MCF 10A (cell line): ENCODE measurements around the gene MRPL4. TPM values are rescaled to one million over a fixed set of nuclear protein-coding genes. Genes with fewer than 3 reads are reported as not detected.

Experiments
- BruUV-seq: library from RNA; stranded (reverse); fragments of 400-500 nt; replicated peaks from 2 replicates; lab custom pipeline; 2021; lab: Mats Ljungman, UMichigan
- CTCF ChIA-PET: fragments of 300-600 bp; sonication (Branson Sonifier 250); formaldehyde crosslinking; extraction: SDS; loops from one replicate; lab custom pipeline; 2021; ENCODE audit warnings: antibody characterized with exemption, inconsistent platforms; lab: Yijun Ruan, JAX
- POLR2A ChIA-PET: fragments of 300-600, 350-650 bp; sonication (Branson Sonifier 250); formaldehyde crosslinking; extraction: SDS; loops from one replicate; lab custom pipeline; 2020; ENCODE audit warnings: antibody characterized with exemption, inconsistent platforms; lab: Yijun Ruan, JAX
- DNase-seq: peaks from one replicate; pipeline ENCODE4 v3.0.0-alpha.2; 2018; ENCODE audit not compliant: unreplicated experiment
- H3K27ac Mint-ChIP-seq: one replicate; pipeline ENCODE4 v1.8.0; 2022; ENCODE audit warnings: mild to moderate bottlenecking, low read depth, mixed read lengths; ENCODE audit not compliant: unreplicated experiment
- H3K27me3 Mint-ChIP-seq: one replicate; pipeline ENCODE4 v1.8.0; 2022; ENCODE audit warnings: mixed read lengths; ENCODE audit not compliant: insufficient read depth, unreplicated experiment
- H3K36me3 Mint-ChIP-seq: one replicate; pipeline ENCODE4 v1.8.0; 2022; ENCODE audit warnings: mild to moderate bottlenecking, moderate library complexity, mixed read lengths; ENCODE audit not compliant: insufficient read depth, unreplicated experiment
- H3K4me1 Mint-ChIP-seq: one replicate; pipeline ENCODE4 v1.8.0; 2022; ENCODE audit warnings: mixed read lengths; ENCODE audit not compliant: insufficient read depth, unreplicated experiment
- H3K4me3 Mint-ChIP-seq: one replicate; pipeline ENCODE4 v1.8.0; 2022; ENCODE audit warnings: mild to moderate bottlenecking, moderate library complexity, mixed read lengths; ENCODE audit not compliant: unreplicated experiment
- H3K9me3 Mint-ChIP-seq: one replicate; pipeline ENCODE4 v1.8.0; 2022; ENCODE audit warnings: mixed read lengths; ENCODE audit not compliant: unreplicated experiment
- CTCF ChIP-seq: fragments of 200-600 bp; IDR thresholded peaks from one replicate; pipeline ENCODE4 v1.8.0; 2022; ENCODE audit warnings: antibody characterized with exemption, mild to moderate bottlenecking; ENCODE audit not compliant: unreplicated experiment
- intact Hi-C: fragments of 100-400 bp; cut with micrococcal nuclease; formaldehyde crosslinking; loops from 2 replicates; pipeline ENCODE4 v1.14.1; 2022
- total RNA-seq: library from RNA; stranded (reverse); gene quantifications from 2 replicates; pipeline ENCODE4 v1.2.3, GENCODE V29; 2022

The MRPL4 gene
- total RNA-seq, 1 experiment from 2014 or later: 120 TPM

GRCh38 chr19:10289167-10289835 is 37.3 kb downstream of the MRPL4 start:
- Mint-ChIP-seq H3K36me3 (peaks cover 5% of the 10 kb centered on the region), H3K27me3 (no peaks in the 10 kb centered on the region), H3K4me1 (peaks cover 30% of the 10 kb centered on the region), H3K4me3 (peak overlapping the region; percentile 79), H3K9me3 (no peaks in the 10 kb centered on the region), H3K27ac (peak overlapping the region; percentile 83)
- DNase-seq: peak; percentile 79
- CTCF ChIA-PET: interaction anchor here (1.3 kb wide), 1 partner anchor 13 kb away, joined by 4 read pairs; no protein-coding TSS in a partner anchor
- no TSS peak for BruUV-seq
- intact Hi-C loops: loop anchor here (1.0 to 2.0 kb wide), 2 partner anchors 44 to 93 kb away; partner anchors contain the start of gene RAVER1
- TF ChIP-seq CTCF: no peak
- POLR2A ChIA-PET: interaction anchor here (1.2 to 1.3 kb wide), 3 partner anchors 26 to 44 kb away, joined by 3 to 5 read pairs (median 4); partner anchors contain the start of gene RAVER1

- intact Hi-C loops: loop anchor here (1.0 to 2.0 kb wide), 2 partner anchors 43 to 92 kb away; partner anchors contain the start of gene RAVER1
- ChIA-PET CTCF (interaction anchor here (1.1 to 1.3 kb wide), 2 partner anchors 12 to 45 kb away, joined by 4 read pairs; no protein-coding TSS in a partner anchor), POLR2A (interaction anchor here (0.6 to 1.3 kb wide), 4 partner anchors 25 to 836 kb away, joined by 3 to 5 read pairs (median 4); partner anchors contain the start of gene RAVER1)
- Mint-ChIP-seq H3K4me1 (peaks cover 30% of the 10 kb centered on the region), H3K36me3 (peaks cover 11% of the 10 kb centered on the region), H3K27me3 (no peaks in the 10 kb centered on the region), H3K4me3 (peak within 1 kb of the TSS; percentile 79), H3K9me3 (no peaks in the 10 kb centered on the region), H3K27ac (peak within 1 kb of the TSS; percentile 83)
- DNase-seq: peak; percentile 52
- no peak for TF ChIP-seq CTCF
- BruUV-seq: no TSS peak
These were observed 37.9 kb downstream of the MRPL4 start, which contains the start of gene ICAM5 for GRCh38 chr19:10289836-10290356. TSS of gene ICAM5 (plus strand) at chr19:10289952. CDS start at chr19:10290044, 92 bp downstream.

GRCh38 chr19:10290357-10290875 is 38.4 kb downstream of the MRPL4 start:
- TF ChIP-seq CTCF: no peak
- Mint-ChIP-seq H3K27me3 (no peaks in the 10 kb centered on the region), H3K27ac (no peak overlapping the region), H3K4me3 (peak overlapping the region; percentile 79), H3K36me3 (peaks cover 11% of the 10 kb centered on the region), H3K4me1 (peaks cover 25% of the 10 kb centered on the region), H3K9me3 (no peaks in the 10 kb centered on the region)
- DNase-seq: peak; percentile 18
- POLR2A ChIA-PET: interaction anchor here (0.6 to 1.6 kb wide), 5 partner anchors 12 to 836 kb away, joined by 3 to 8 read pairs (median 4); partner anchors contain the start of gene RAVER1
- BruUV-seq: no TSS peak
- intact Hi-C loops: no loop called here
- CTCF ChIA-PET: interaction anchor here (1.1 kb wide), 1 partner anchor 44 kb away, joined by 4 read pairs; no protein-coding TSS in a partner anchor
